ENCODE data around the gene CD2BP2. TPM values are rescaled to one million over a fixed set of nuclear protein-coding genes. Genes with fewer than 3 reads are reported as not detected.

CD2BP2 gene
- total and polyA plus RNA-seq, 2 of the 13 experiments (the other 11 are each of a cell fraction or from before 2014, with no cell fraction given) = 24.9 to 54.6 TPM

DNA sequence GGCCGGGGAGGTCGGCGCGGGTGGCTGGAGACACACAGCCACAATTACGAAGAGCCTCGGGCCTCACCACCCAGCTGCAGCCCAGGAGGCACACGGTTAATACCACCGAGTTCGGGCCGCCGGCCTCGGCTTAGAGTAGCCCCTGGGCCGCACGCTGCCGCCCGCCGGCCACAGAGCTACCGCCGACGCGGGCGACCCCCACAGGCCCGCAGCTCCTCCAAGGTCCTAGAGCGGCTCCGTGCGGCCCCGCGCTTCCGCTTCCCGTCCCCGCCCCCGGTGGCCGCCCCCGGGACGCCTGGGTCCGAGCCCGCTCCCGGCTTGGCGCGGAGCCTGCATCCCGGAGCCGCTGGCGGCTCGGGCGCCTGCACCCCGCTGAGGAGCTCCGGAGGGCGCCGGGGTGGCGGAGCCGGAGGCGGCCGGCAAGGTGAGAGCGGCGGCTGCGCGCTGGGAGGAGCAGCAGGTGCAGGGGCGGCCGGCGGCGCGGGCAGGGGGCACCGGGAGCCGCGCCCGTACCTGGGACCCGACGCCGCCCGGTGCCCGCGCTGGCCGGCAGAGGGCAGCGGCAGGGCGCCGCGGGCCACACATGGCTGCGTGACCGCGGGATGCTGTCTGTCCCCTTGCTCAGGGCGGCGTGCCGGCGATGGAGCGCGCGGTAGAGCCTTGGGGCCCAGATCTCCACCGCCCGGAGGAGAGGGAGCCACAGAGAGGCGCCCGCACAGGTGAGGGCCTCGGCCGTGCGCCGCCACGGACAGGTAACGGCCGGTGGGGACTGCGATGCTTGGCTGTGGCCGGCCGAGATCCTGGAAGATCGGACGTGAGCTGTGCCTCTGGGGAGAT is 40.3 kb upstream of the CD2BP2 start, which contains the start of gene ZNF48 (continued):
- TF ChIP-seq, protein P1, sequence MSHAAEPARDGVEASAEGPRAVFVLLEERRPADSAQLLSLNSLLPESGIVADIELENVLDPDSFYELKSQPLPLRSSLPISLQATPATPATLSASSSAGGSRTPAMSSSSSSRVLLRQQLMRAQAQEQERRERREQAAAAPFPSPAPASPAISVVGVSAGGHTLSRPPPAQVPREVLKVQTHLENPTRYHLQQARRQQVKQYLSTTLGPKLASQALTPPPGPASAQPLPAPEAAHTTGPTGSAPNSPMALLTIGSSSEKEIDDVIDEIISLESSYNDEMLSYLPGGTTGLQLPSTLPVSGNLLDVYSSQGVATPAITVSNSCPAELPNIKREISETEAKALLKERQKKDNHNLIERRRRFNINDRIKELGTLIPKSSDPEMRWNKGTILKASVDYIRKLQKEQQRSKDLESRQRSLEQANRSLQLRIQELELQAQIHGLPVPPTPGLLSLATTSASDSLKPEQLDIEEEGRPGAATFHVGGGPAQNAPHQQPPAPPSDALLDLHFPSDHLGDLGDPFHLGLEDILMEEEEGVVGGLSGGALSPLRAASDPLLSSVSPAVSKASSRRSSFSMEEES (CRISPR knock-in tag; IDR thresholded peaks at IDR 0.05) = no peak; the same call in 1 of the 2 replicates
- TF ChIP-seq NFRKB (IDR thresholded peaks at IDR 0.05) (no peak), ZFP36L2 (CRISPR knock-in tag; IDR thresholded peaks at IDR 0.05) (no peak), ZNF724P (CRISPR knock-in tag; IDR thresholded peaks at IDR 0.05; ENCODE audit: borderline replicate concordance) (peak; percentile 21; the same call in 1 of the 2 replicates), ELF1 (CRISPR knock-in tag; IDR thresholded peaks at IDR 0.05) (peak; percentile 81), KLF6 (CRISPR knock-in tag; IDR thresholded peaks at IDR 0.05) (peak; percentile 9; the same call in 1 of the 2 replicates), ZNF343 (CRISPR knock-in tag; IDR thresholded peaks at IDR 0.05) (peak; percentile 64), ZSCAN21 (CRISPR knock-in tag; IDR thresholded peaks at IDR 0.05; ENCODE audit: borderline replicate concordance) (no peak; the same call in 1 of the 2 replicates), SIX1 (CRISPR knock-in tag; IDR thresholded peaks at IDR 0.05; ENCODE audit: borderline replicate concordance) (no peak), TAF1 (CRISPR knock-in tag; IDR thresholded peaks at IDR 0.05) (no peak; the same call in none of the 2 replicates), PRMT3 (CRISPR knock-in tag; IDR thresholded peaks at IDR 0.05; ENCODE audit: borderline replicate concordance, low read depth) (no peak), ZNF780A (CRISPR knock-in tag; IDR thresholded peaks at IDR 0.05) (0 out of 2 replicates have a peak, but pooled peaks have one; percentile 36), ZNF569 (CRISPR knock-in tag; IDR thresholded peaks at IDR 0.05; ENCODE audit: borderline replicate concordance) (no peak), ZBTB42 (CRISPR knock-in tag; IDR thresholded peaks at IDR 0.05) (no peak; the same call in 1 of the 2 replicates), ETV5 (CRISPR knock-in tag; IDR thresholded peaks at IDR 0.05; ENCODE audit: borderline replicate concordance) (peak; percentile 83), FOXO1 (CRISPR knock-in tag; IDR thresholded peaks at IDR 0.05) (peak; percentile 62)
- TF ChIP-seq, protein P2, sequence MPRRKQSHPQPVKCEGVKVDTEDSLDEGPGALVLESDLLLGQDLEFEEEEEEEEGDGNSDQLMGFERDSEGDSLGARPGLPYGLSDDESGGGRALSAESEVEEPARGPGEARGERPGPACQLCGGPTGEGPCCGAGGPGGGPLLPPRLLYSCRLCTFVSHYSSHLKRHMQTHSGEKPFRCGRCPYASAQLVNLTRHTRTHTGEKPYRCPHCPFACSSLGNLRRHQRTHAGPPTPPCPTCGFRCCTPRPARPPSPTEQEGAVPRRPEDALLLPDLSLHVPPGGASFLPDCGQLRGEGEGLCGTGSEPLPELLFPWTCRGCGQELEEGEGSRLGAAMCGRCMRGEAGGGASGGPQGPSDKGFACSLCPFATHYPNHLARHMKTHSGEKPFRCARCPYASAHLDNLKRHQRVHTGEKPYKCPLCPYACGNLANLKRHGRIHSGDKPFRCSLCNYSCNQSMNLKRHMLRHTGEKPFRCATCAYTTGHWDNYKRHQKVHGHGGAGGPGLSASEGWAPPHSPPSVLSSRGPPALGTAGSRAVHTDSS (CRISPR knock-in tag; conservative IDR thresholded peaks at IDR 0.05) = no peak
- TF ChIP-seq, protein P3, sequence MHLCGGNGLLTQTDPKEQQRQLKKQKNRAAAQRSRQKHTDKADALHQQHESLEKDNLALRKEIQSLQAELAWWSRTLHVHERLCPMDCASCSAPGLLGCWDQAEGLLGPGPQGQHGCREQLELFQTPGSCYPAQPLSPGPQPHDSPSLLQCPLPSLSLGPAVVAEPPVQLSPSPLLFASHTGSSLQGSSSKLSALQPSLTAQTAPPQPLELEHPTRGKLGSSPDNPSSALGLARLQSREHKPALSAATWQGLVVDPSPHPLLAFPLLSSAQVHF (CRISPR knock-in tag; IDR thresholded peaks at IDR 0.05) = no peak
- TF ChIP-seq, protein P4, sequence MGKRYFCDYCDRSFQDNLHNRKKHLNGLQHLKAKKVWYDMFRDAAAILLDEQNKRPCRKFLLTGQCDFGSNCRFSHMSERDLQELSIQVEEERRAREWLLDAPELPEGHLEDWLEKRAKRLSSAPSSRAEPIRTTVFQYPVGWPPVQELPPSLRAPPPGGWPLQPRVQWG (CRISPR knock-in tag; IDR thresholded peaks at IDR 0.05; ENCODE audit: borderline replicate concordance, low read depth) = no peak
- TF ChIP-seq, protein P5, sequence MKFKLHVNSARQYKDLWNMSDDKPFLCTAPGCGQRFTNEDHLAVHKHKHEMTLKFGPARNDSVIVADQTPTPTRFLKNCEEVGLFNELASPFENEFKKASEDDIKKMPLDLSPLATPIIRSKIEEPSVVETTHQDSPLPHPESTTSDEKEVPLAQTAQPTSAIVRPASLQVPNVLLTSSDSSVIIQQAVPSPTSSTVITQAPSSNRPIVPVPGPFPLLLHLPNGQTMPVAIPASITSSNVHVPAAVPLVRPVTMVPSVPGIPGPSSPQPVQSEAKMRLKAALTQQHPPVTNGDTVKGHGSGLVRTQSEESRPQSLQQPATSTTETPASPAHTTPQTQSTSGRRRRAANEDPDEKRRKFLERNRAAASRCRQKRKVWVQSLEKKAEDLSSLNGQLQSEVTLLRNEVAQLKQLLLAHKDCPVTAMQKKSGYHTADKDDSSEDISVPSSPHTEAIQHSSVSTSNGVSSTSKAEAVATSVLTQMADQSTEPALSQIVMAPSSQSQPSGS (CRISPR knock-in tag; IDR thresholded peaks at IDR 0.05) = peak; percentile 73
- TF ChIP-seq, protein P6, sequence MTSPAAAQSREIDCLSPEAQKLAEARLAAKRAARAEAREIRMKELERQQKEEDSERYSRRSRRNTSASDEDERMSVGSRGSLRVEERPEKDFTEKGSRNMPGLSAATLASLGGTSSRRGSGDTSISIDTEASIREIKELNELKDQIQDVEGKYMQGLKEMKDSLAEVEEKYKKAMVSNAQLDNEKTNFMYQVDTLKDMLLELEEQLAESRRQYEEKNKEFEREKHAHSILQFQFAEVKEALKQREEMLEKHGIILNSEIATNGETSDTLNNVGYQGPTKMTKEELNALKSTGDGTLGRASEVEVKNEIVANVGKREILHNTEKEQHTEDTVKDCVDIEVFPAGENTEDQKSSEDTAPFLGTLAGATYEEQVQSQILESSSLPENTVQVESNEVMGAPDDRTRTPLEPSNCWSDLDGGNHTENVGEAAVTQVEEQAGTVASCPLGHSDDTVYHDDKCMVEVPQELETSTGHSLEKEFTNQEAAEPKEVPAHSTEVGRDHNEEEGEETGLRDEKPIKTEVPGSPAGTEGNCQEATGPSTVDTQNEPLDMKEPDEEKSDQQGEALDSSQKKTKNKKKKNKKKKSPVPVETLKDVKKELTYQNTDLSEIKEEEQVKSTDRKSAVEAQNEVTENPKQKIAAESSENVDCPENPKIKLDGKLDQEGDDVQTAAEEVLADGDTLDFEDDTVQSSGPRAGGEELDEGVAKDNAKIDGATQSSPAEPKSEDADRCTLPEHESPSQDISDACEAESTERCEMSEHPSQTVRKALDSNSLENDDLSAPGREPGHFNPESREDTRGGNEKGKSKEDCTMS (CRISPR knock-in tag; conservative IDR thresholded peaks at IDR 0.05) = no peak
